ENCODE results near the gene DHRS12. TPM values are rescaled to one million over a fixed set of nuclear protein-coding genes. Genes with fewer than 3 reads are reported as not detected.
A peak's percentile ranks its signal among the peaks of the same experiment; 100 is the strongest.

Gene DHRS12
- total and polyA plus RNA-seq, 3 donors from 2014 or later, result 11.4 to 16.8 (median 15.9) TPM

GRCh38 chr13:51806566-51806965 lies 2.6 kb upstream of the DHRS12 start:
- WGBS, 2 donors, result 51 to 53% methylated on average over 2 of the region's 2 CpGs
- peaks cover 28% of the 10 kb centered on the region for H3K4me1 ChIP-seq
- no peak overlapping the region for H3K27ac ChIP-seq
- no peaks in the 10 kb centered on the region for H3K9me3 ChIP-seq
- no peak for DNase-seq
- intact Hi-C loops (cut with DNase I; ENCODE audit: low total_unique reads), result no loop called here
- H3K27me3 ChIP-seq, result no peaks in the 10 kb centered on the region
- no peak overlapping the region for H3K4me3 ChIP-seq
- no peaks in the 10 kb centered on the region for H3K36me3 ChIP-seq (ENCODE audit: low read depth, missing control alignments)
- no peak for TF ChIP-seq POLR2A (IDR thresholded peaks at IDR 0.05)
- TF ChIP-seq, protein P1, sequence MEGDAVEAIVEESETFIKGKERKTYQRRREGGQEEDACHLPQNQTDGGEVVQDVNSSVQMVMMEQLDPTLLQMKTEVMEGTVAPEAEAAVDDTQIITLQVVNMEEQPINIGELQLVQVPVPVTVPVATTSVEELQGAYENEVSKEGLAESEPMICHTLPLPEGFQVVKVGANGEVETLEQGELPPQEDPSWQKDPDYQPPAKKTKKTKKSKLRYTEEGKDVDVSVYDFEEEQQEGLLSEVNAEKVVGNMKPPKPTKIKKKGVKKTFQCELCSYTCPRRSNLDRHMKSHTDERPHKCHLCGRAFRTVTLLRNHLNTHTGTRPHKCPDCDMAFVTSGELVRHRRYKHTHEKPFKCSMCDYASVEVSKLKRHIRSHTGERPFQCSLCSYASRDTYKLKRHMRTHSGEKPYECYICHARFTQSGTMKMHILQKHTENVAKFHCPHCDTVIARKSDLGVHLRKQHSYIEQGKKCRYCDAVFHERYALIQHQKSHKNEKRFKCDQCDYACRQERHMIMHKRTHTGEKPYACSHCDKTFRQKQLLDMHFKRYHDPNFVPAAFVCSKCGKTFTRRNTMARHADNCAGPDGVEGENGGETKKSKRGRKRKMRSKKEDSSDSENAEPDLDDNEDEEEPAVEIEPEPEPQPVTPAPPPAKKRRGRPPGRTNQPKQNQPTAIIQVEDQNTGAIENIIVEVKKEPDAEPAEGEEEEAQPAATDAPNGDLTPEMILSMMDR (IDR thresholded peaks at IDR 0.05), result no peak

- H3K4me1 ChIP-seq, result peaks cover 30% of the 10 kb centered on the region
These were observed 2.0 kb upstream of the DHRS12 start for GRCh38 chr13:51805925-51806324.

GRCh38 chr13:51805313-51805712 lies 1.4 kb upstream of the DHRS12 start:
- Histone ChIP-seq H3K27me3 (no peaks in the 10 kb centered on the region), H3K36me3 (ENCODE audit: low read depth, missing control alignments) (no peaks in the 10 kb centered on the region), H3K4me3 (no peak overlapping the region), H3K4me1 (peaks cover 30% of the 10 kb centered on the region), H3K27ac (peak overlapping the region in 1 of 2 donors; percentile 99), H3K9me3 (no peaks in the 10 kb centered on the region)
- no peak for DNase-seq
- WGBS, 2 donors, result 83 to 88% methylated on average over 4 of the region's 4 CpGs
- intact Hi-C loops (cut with DNase I; ENCODE audit: low total_unique reads), result no loop called here
- no peak for TF ChIP-seq POLR2A (IDR thresholded peaks at IDR 0.05)
- TF ChIP-seq, protein P1 (IDR thresholded peaks at IDR 0.05), result no peak

More at GRCh38 chr13:51805925-51806324, 2.0 kb upstream of the DHRS12 start:
- no peak overlapping the region for H3K27ac ChIP-seq
- intact Hi-C loops (cut with DNase I; ENCODE audit: low total_unique reads), result no loop called here
- no peak for DNase-seq
- no peaks in the 10 kb centered on the region for H3K9me3 ChIP-seq
- TF ChIP-seq, protein P1 (IDR thresholded peaks at IDR 0.05), result no peak
- TF ChIP-seq POLR2A (IDR thresholded peaks at IDR 0.05), result no peak
- H3K4me3 ChIP-seq, result no peak overlapping the region
- WGBS, 2 donors, result 93% methylated on average over 2 of the region's 2 CpGs
- H3K36me3 ChIP-seq (ENCODE audit: low read depth, missing control alignments), result no peaks in the 10 kb centered on the region
- no peaks in the 10 kb centered on the region for H3K27me3 ChIP-seq

DNA sequence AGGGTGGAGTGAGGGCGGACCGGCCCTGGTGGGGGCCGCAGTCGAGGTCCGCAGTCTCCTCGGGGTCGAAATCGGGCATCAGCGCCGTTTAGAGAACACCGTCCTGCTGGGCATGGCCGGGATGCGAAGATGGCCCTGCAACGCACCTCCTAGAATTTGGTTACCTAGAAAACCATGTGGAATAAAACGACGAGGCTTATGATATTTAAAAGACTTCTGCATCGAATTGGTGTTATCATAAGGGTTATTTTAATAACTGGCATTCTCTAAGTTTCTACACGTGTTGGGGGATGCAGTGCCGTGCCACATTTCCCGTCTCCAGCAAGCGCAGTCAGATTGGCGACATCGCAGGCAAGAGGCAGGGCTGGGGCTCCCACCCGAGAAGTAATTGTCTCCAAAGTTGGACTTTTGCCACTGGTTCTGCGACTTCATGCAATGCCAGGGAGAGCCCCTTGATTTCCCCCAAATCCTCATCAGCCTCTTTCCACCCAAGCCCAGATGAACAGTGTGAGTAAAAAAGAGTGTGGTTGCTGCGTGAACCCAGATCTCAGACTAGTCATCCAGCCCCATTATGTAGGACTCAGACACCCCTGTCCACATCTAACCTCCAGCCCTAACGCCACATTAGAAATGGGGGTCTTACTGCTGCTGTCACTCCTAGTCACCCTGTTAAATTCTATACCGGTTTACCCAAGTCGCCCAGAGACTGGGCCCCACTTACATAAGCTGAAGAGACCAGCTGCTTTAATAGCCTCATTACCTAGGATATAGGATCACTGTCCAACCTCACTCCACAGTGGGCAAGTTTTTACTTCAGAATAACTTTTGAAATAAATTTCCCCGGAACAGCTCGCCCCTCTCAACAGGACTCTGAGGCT lies 571 bp upstream of the DHRS12 start:
- peak overlapping the region; percentile 81 to 95 for H3K4me3 ChIP-seq
- DNase-seq, result peak; percentile 40
- no peaks in the 10 kb centered on the region for H3K27me3 ChIP-seq
- WGBS, 2 donors, result 18 to 27% methylated on average over 24 to 31 of the region's 31 CpGs
- no peaks in the 10 kb centered on the region for H3K9me3 ChIP-seq
- TF ChIP-seq, protein P1 (IDR thresholded peaks at IDR 0.05), result no peak
- no peak for TF ChIP-seq POLR2A (IDR thresholded peaks at IDR 0.05)
- peaks cover 30% of the 10 kb centered on the region for H3K4me1 ChIP-seq
- no peaks in the 10 kb centered on the region for H3K36me3 ChIP-seq (ENCODE audit: low read depth, missing control alignments)
- intact Hi-C loops (cut with DNase I; ENCODE audit: low total_unique reads), result loop anchor here (5.0 kb wide), 1 partner anchor 352 kb away; the partner anchor contains the start of gene INTS6
- H3K27ac ChIP-seq, result peak overlapping the region; percentile 97 to 99

All from testis (tissue), 3 donors.